DMS 273 treated with DMSO at 0.1 percent for 48 hours (cell line): ENCODE data around the gene RAB33B.

Source experiments
- DNase-seq: peaks from one replicate; lab custom pipeline; 2025; lab: John Stamatoyannopoulos, UW

The RAB33B gene

DNA sequence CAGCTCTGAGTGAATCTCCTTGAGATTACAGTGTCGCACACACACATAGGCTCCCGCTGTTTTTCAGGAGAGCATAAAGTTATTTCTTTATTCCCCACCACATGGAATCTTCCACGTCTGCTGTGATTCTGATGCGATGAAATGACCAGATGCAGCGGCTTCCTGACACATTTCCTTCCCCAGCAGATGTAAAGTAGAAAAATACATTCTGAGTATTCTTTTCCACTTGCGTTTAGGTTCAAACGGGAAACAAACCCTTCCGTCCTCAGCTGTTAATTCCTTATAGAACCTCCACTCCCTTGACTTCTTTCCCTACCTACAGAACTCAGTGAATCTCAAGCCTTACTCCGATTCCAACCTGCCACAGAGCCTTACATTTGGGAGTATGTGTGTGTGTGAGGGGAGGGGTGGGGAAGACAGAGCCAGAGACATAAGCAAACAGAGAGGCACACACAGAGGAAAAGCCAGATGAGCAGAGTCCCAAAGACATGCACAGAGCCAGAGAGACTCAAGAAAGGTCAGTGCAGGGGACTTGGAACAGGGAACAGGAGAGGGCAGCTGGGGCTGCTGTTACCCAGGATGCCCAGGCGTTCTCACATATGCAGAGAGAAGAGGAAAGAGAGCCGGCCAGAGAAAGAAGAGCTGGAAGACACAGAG is 54.8 kb downstream of the RAB33B start:
- DNase-seq: no peak

DNA sequence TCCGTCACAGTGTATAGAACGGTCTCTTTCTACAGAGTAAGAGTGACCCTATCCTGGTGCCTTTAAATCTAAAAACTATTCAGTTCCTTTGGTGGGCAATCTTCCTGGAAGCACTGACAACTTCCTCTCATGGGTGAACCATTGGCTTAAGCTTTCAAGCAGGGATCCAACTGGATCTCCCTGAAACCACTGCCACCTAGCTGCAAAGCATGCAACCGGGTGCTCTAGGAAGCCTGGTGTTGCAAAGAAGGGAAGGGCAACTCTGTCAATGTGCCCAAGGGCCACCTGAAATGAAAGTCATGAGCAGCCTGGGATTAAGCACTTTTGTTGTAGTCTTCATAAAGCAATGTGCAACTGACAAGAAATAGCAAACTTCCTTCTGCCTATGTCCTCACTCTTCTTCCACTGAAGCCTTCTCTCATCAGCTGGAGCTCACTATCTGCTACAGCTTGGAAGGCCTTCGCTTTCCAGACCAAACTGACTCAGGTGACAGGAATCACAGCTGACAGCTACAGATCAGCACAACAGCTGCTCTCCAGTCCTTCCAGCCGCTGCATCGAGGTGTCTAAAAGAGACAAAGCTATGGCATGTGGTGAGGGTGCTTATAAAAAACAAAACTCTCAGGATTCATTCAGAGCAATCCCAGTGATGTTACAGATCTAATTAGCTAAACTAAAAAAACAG is 55.9 kb downstream of the RAB33B start:
- DNase-seq: no peak

DNA sequence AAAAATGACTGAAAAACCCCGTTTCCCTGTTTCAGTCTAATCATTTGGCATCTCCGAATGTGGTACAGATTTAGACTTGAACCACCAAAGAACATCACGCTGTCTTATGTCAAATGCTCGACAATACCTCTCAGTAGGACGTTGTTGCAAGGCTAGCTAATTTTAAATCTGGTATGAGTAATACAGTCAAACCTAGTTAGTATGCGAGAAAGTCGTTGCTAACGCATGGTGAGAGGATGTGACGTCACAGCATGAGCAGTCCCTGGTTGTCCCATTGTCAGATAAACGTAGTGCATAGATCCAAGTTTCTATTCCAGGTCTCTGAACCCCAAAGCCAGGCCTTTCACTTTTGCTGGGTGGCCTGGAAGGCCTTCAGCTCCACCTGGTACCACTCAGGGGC is 57.4 kb downstream of the RAB33B start:
- DNase-seq: no peak

- DNase-seq: no peak
These were observed 60.6 kb downstream of the RAB33B start for GRCh38 chr4:139514382-139515059.

DNA sequence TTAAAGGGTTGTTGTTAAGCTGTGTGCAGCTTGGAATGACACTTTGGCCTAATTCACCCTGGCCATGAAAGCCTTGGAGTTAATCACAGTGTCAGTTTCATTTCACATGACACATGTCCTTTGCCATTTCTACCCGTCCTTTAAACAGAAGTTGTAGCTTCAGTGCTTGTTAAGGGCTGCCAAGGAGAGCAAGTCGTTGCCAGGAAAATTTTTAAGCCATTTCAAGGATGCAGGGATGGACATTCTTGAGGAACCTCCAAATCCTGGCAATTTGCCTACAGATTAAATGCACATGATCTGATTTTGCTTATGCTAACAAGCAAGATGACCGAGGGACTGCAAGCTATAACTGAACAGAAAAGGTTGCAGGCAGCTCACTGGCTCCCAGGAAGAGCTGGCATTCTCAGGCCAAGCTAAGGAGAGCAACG is 61.6 kb downstream of the RAB33B start:
- no peak for DNase-seq

GRCh38 chr4:139521754-139522401 is 68.0 kb downstream of the RAB33B start:
- DNase-seq: no peak

GRCh38 chr4:139522457-139522856 is 68.5 kb downstream of the RAB33B start:
- no peak for DNase-seq

DNA sequence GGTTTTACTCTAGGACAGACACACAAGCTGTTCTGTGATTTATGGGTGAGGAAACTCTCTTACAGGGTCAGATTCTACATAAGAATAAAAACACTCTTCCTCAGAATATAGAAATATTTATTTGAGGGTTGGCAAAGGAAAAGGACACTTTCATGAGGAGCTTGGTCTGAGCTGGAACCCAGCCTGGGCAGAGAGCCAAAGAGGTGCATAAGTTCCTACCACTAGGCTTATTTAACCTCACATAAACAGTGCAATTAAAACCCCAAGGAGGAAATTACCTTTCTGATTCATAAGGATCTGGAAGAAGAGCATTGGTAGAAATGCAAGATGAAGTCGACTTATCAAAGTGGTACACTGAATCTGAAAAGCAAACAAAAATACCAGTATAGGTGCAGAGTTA is 69.2 kb downstream of the RAB33B start:
- no peak for DNase-seq

DNA sequence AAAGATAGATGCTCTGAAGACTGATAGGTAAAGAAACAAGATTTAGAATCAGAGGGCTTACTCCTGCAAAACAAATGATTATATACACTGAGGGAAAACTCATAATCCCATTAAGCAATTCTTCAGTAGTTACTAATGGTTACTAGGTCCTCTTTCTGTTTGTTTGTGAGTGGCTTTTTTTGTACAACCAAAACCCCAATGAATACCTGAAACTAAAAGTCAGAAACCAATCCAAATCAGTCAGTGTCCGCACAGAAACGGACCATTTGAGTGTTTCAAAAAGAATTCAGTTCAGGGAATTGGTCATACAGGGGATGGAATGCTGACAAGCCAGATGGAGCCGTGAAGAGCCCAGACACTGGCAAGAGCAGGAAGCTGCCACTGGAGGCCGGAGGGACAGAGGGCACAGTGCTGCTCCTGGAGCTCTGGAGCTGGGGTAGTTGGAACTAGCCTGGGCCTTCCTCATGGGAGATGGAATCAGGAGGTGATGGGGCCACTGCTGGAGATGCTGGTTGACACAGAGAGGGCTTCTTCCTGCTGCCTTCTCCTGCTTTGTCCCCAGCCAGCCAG is 70.2 kb downstream of the RAB33B start:
- DNase-seq: no peak

DNA sequence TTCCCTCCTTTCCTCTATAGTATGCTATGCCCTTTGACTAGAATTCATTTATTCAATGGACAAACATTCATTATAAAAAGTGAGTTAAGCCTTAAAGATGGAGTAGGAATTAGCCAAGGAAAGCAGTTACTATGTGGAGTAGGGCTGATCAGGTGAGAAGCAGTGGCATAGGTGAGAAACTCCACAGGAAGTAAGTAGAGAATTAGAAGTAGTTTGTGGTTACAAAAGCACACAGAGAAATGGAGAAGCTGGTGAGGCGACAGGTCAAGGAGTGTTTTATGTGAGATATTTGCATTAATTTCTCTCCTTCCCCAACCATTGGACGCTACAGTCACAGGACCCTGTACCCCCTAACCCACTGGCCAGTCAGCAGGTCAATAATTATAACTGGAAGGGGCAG is 71.5 kb downstream of the RAB33B start:
- no peak for DNase-seq
